ENCODE results near the gene LMBRD2.

Gene LMBRD2

GRCh38 chr5:36161361-36161760, 9.7 kb upstream of the LMBRD2 start:
- no peak for TF ChIP-seq CTCF (IDR thresholded peaks at IDR 0.05)
- Histone ChIP-seq H3K4me3 (no peak overlapping the region), H3K27ac (no peak overlapping the region)
- DNase-seq (ENCODE audit: low spot score), result no peak

GRCh38 chr5:36160617-36161016, 8.9 kb upstream of the LMBRD2 start:
- no peak for DNase-seq (ENCODE audit: low spot score)
- Histone ChIP-seq H3K4me3 (no peak overlapping the region), H3K27ac (no peak overlapping the region)
- no peak for TF ChIP-seq CTCF (IDR thresholded peaks at IDR 0.05)

GRCh38 chr5:36158144-36158543, 6.5 kb upstream of the LMBRD2 start:
- DNase-seq (ENCODE audit: low spot score), result no peak
- TF ChIP-seq CTCF (IDR thresholded peaks at IDR 0.05), result no peak
- Histone ChIP-seq H3K4me3 (no peak overlapping the region), H3K27ac (no peak overlapping the region)

- H3K27ac ChIP-seq, result no peak overlapping the region
- no peak for DNase-seq (ENCODE audit: low spot score)
- H3K4me3 ChIP-seq, result no peak overlapping the region
- TF ChIP-seq CTCF (IDR thresholded peaks at IDR 0.05), result no peak
These were observed 4.9 kb upstream of the LMBRD2 start for GRCh38 chr5:36156619-36157018.

GRCh38 chr5:36156121-36156601, 4.5 kb upstream of the LMBRD2 start:
- Histone ChIP-seq H3K4me3 (no peak overlapping the region), H3K27ac (no peak overlapping the region)
- no peak for DNase-seq (ENCODE audit: low spot score)
- TF ChIP-seq CTCF (IDR thresholded peaks at IDR 0.05), result no peak

- no peak for DNase-seq (ENCODE audit: low spot score)
- Histone ChIP-seq H3K4me3 (no peak overlapping the region), H3K27ac (no peak overlapping the region)
- no peak for TF ChIP-seq CTCF (IDR thresholded peaks at IDR 0.05)
These were observed 3.6 kb upstream of the LMBRD2 start for GRCh38 chr5:36155291-36155690.

GRCh38 chr5:36153726-36154125, 2.0 kb upstream of the LMBRD2 start:
- DNase-seq (ENCODE audit: low spot score), result no peak
- no peak for TF ChIP-seq CTCF (IDR thresholded peaks at IDR 0.05)
- Histone ChIP-seq H3K27ac (no peak overlapping the region), H3K4me3 (no peak overlapping the region)

Measured in coronary artery (tissue), 2 donors.